Ishikawa (cell line): Measurements from ENCODE around the gene SLIT3.

Experiments
- CEBPB ChIP-seq: IDR thresholded peaks from 2 replicates; pipeline ENCODE4 v1.6.1; 2012
- CREB1 ChIP-seq: IDR thresholded peaks from 2 replicates; pipeline ENCODE4 v1.6.1; 2012; ENCODE audit warnings: low read depth
- EGR1 ChIP-seq: IDR thresholded peaks from 2 replicates; pipeline ENCODE4 v1.6.1; 2012
- EP300 ChIP-seq: IDR thresholded peaks from 2 replicates; pipeline ENCODE4 v1.6.1; 2012; ENCODE audit warnings: borderline replicate concordance
- FOXM1 ChIP-seq: IDR thresholded peaks from 2 replicates; pipeline ENCODE4 v1.6.1; 2012; ENCODE audit warnings: low read depth, borderline replicate concordance
- MAX ChIP-seq: IDR thresholded peaks from 2 replicates; pipeline ENCODE4 v1.6.1; 2012
- NFIC ChIP-seq: IDR thresholded peaks from 2 replicates; pipeline ENCODE4 v1.6.1; 2012
- RAD21 ChIP-seq: IDR thresholded peaks from 2 replicates; pipeline ENCODE4 v1.6.1; 2012; ENCODE audit warnings: low read depth
- TAF1 ChIP-seq: IDR thresholded peaks from 2 replicates; pipeline ENCODE4 v1.6.1; 2012; ENCODE audit warnings: low read depth, mild to moderate bottlenecking
- TCF12 ChIP-seq: IDR thresholded peaks from 2 replicates; pipeline ENCODE4 v1.6.1; 2012; ENCODE audit warnings: low read depth
- TEAD4 ChIP-seq: IDR thresholded peaks from 2 replicates; pipeline ENCODE4 v1.6.1; 2012
- YY1 ChIP-seq: IDR thresholded peaks from 2 replicates; pipeline ENCODE4 v1.6.1; 2012; ENCODE audit warnings: low read depth
- ZBTB7A ChIP-seq: IDR thresholded peaks from 2 replicates; pipeline ENCODE4 v1.6.1; 2012; ENCODE audit warnings: low read depth
- TF ChIP-seq, protein P1 (sequence below): IDR thresholded peaks from 2 replicates; pipeline ENCODE4 v1.6.1; 2012
- TF ChIP-seq, protein P2 (sequence below): IDR thresholded peaks from 2 replicates; pipeline ENCODE4 v1.6.1; 2012; ENCODE audit warnings: low read depth, mild to moderate bottlenecking

SLIT3 gene

DNA sequence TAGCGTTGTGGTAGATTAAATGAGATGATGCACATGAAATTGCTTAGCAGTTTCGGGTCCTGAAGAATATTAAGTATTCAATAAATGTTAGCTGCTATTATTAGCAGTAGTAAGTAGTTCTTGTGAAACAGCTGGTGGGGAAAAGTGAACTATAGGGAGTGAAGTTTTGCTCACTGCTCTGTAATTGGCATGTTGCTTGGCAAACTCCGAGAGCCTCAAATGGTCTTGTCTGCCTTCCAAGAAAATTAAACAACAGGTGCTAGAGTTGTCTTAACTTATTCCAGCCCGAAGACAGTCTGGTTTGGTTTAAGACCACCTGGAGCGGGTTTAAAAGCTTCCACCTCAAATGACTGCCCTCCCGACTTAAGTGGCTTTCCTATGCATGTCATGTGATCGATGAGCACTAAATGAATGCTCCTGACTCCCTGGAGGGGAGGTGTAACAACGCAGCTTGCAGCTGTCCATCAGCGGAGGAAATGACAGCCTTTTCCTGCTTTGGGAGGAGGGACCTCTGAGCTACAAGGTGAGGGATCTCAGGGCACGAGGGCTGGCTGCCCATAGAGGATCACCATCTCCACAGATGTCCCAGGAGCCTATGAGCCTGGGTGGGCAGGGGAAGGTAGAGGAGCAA is 518.9 kb downstream of the SLIT3 start:
- TF ChIP-seq EGR1 = no peak
- TF ChIP-seq RAD21 = no peak
- no peak for TF ChIP-seq MAX
- TF ChIP-seq TEAD4 = no peak
- TF ChIP-seq TCF12 = no peak
- no peak for TF ChIP-seq EP300
- no peak for TF ChIP-seq FOXM1
- TF ChIP-seq NFIC = no peak
- no peak for TF ChIP-seq CREB1

DNA sequence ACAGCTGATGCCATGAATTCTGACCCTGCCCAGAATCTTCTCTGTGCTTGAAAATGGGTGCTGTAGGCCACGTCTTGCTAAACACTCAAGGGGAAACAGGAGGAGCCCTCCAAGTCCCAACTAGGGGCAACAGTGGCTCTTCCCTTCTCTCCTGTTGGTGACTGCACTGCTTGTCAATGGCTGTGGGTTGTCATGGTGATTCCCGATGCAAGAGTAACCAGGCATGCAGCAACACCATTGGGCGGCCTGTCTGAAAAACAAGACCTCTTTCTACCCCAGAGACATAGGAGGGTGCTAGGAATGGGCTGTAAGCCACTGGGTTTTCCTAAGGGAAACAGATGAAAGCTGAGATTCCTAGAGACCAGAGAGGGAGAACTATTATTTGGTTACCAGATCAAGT is 520.1 kb downstream of the SLIT3 start:
- TF ChIP-seq NFIC (no peak), ZBTB7A (no peak), TCF12 (no peak), TAF1 (no peak), EGR1 (no peak), CEBPB (no peak), YY1 (no peak), MAX (no peak), TEAD4 (no peak), EP300 (no peak), RAD21 (no peak), CREB1 (no peak), FOXM1 (no peak)
- TF ChIP-seq, protein P1, sequence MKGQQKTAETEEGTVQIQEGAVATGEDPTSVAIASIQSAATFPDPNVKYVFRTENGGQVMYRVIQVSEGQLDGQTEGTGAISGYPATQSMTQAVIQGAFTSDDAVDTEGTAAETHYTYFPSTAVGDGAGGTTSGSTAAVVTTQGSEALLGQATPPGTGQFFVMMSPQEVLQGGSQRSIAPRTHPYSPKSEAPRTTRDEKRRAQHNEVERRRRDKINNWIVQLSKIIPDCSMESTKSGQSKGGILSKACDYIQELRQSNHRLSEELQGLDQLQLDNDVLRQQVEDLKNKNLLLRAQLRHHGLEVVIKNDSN = no peak
- TF ChIP-seq, protein P2, sequence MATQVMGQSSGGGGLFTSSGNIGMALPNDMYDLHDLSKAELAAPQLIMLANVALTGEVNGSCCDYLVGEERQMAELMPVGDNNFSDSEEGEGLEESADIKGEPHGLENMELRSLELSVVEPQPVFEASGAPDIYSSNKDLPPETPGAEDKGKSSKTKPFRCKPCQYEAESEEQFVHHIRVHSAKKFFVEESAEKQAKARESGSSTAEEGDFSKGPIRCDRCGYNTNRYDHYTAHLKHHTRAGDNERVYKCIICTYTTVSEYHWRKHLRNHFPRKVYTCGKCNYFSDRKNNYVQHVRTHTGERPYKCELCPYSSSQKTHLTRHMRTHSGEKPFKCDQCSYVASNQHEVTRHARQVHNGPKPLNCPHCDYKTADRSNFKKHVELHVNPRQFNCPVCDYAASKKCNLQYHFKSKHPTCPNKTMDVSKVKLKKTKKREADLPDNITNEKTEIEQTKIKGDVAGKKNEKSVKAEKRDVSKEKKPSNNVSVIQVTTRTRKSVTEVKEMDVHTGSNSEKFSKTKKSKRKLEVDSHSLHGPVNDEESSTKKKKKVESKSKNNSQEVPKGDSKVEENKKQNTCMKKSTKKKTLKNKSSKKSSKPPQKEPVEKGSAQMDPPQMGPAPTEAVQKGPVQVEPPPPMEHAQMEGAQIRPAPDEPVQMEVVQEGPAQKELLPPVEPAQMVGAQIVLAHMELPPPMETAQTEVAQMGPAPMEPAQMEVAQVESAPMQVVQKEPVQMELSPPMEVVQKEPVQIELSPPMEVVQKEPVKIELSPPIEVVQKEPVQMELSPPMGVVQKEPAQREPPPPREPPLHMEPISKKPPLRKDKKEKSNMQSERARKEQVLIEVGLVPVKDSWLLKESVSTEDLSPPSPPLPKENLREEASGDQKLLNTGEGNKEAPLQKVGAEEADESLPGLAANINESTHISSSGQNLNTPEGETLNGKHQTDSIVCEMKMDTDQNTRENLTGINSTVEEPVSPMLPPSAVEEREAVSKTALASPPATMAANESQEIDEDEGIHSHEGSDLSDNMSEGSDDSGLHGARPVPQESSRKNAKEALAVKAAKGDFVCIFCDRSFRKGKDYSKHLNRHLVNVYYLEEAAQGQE = no peak

GRCh38 chr5:168779333-168779732 is 521.6 kb downstream of the SLIT3 start:
- TF ChIP-seq RAD21 (no peak), EP300 (no peak), TEAD4 (no peak), YY1 (no peak), TAF1 (no peak), CEBPB (no peak), ZBTB7A (no peak), TCF12 (no peak), CREB1 (no peak), FOXM1 (no peak), MAX (no peak), NFIC (no peak), EGR1 (no peak)
- TF ChIP-seq, protein P2 = no peak
- TF ChIP-seq, protein P1 = no peak

DNA sequence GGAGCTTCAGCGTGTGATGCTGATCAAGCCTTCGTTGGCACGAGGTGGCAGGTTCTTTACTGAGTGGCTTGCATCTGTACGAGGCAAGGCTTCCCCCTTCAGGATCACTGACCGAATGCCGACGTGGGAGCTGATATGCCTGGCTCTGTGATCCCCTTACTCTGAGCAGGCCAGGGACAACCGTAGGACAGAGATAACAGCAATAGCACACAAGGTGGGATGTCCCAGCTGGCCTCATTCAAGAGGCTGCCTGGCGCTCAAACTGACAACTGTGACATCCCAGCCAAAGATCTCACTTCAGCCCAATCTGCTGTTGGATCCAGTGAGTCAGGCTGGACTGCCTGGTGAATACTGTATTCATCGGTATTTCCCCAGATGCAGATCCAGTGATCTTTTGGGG is 522.4 kb downstream of the SLIT3 start:
- TF ChIP-seq MAX (no peak), CREB1 (no peak), CEBPB (no peak), FOXM1 (no peak), EP300 (no peak), NFIC (no peak), TCF12 (no peak), TAF1 (no peak), YY1 (no peak)
- TF ChIP-seq, protein P2 = no peak
- TF ChIP-seq, protein P1 = no peak
